ENCODE results near the gene MCRIP1. TPM values are rescaled to one million over a fixed set of nuclear protein-coding genes. Genes with fewer than 3 reads are reported as not detected.

Gene MCRIP1
- total and polyA plus RNA-seq, 2 of the 13 experiments (the other 11 are each of a cell fraction or from before 2014, with no cell fraction given), result 79.7 to 84.9 TPM

DNA sequence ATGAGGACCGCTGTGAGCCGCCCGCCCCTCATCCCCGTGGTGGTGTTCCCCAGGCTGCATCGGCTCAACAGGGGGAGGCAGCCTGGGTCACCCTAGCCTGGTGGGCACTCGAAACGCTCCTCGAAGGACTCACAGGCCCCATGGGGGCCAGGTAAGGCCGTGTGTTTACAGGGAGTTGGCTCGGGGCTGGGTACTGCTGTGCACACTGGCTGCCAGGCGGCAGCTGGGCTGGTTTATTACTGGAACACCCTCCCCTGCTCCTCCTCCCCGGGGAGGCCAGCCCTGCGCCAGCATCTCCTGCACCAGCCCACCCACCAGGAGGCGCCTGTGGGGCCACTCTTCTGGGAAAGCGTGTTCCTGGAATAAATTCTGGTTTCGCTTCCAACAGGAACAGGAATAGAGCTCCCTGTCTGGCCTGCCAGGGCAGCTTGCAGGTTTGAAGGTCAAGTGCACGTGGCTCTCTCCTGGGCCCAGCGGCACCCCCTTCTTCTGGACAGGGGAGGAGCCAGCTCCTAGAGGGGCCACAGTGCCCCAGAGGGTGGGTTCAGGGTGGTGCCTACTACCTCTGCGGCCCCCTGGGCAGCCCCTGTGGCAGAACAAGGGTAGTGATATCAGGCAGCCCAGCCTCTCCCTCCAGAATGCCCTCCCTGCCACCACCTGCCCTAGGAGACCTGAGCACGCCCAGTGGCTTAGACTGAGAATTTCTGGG, 11.3 kb downstream of the MCRIP1 start (continued):
- TF ChIP-seq, protein P1, sequence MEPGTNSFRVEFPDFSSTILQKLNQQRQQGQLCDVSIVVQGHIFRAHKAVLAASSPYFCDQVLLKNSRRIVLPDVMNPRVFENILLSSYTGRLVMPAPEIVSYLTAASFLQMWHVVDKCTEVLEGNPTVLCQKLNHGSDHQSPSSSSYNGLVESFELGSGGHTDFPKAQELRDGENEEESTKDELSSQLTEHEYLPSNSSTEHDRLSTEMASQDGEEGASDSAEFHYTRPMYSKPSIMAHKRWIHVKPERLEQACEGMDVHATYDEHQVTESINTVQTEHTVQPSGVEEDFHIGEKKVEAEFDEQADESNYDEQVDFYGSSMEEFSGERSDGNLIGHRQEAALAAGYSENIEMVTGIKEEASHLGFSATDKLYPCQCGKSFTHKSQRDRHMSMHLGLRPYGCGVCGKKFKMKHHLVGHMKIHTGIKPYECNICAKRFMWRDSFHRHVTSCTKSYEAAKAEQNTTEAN (CRISPR knock-in tag; conservative IDR thresholded peaks at IDR 0.05), result peak; percentile 61; the same call in 1 of the 2 replicates
- TF ChIP-seq JUN (CRISPR knock-in tag; IDR thresholded peaks at IDR 0.05) (no peak), ZNF180 (CRISPR knock-in tag; IDR thresholded peaks at IDR 0.05; ENCODE audit: borderline replicate concordance, low read depth) (no peak), REST (IDR thresholded peaks at IDR 0.05; ENCODE audit: borderline replicate concordance in 1 of 2, low read depth in 1 of 2, low read length in 2 of 2) (no peak), HNRNPK (IDR thresholded peaks at IDR 0.05; ENCODE audit: low read depth, low read length, poor library complexity, severe bottlenecking) (no peak), IKZF4 (CRISPR knock-in tag; IDR thresholded peaks at IDR 0.05; ENCODE audit: borderline replicate concordance, low read depth, not compliant biosample characterization) (peak; percentile 22), SRSF9 (IDR thresholded peaks at IDR 0.05; ENCODE audit: borderline replicate concordance, insufficient read depth, low read depth, low read length, poor library complexity, severe bottlenecking) (no peak), MXI1 (IDR thresholded peaks at IDR 0.05; ENCODE audit: borderline replicate concordance, low read depth, low read length) (peak; percentile 61; the same call in 1 of the 3 replicates), FOXM1 (CRISPR knock-in tag; IDR thresholded peaks at IDR 0.05) (no peak), NFKBIZ (CRISPR knock-in tag; IDR thresholded peaks at IDR 0.05) (0 out of 2 replicates have a peak, but pooled peaks have one; percentile 73), ZBTB37 (CRISPR knock-in tag; IDR thresholded peaks at IDR 0.05) (no peak), EHMT2 (IDR thresholded peaks at IDR 0.05; ENCODE audit: borderline replicate concordance, low read depth, low read length) (no peak), ATF3 (CRISPR knock-in tag; IDR thresholded peaks at IDR 0.05) (no peak), AFF4 (CRISPR knock-in tag; IDR thresholded peaks at IDR 0.05) (no peak), PAWR (CRISPR knock-in tag; IDR thresholded peaks at IDR 0.05; ENCODE audit: borderline replicate concordance) (no peak), ZFX (CRISPR knock-in tag; IDR thresholded peaks at IDR 0.05; ENCODE audit: low read depth) (peak; percentile 50; the same call in 1 of the 2 replicates), SSRP1 (CRISPR knock-in tag; IDR thresholded peaks at IDR 0.05) (no peak), ZFAT (CRISPR knock-in tag; conservative IDR thresholded peaks at IDR 0.05) (no peak)
